OCI-LY3 (cell line): Measurements from ENCODE around the gene CACNB1.

ENCODE experiments used
- EZH2phosphoT487 ChIP-seq: fragments of 200-600 bp; shearing (Covaris generic); IDR thresholded peaks from 2 replicates; pipeline ENCODE4 v1.6.1; 2018; ENCODE audit warnings: antibody characterized with exemption, mixed run types, low read depth
- TF ChIP-seq, protein P1 (sequence below): fragments of 200-600, 300-600 bp; sonication (generic); IDR thresholded peaks from 2 replicates; pipeline ENCODE4 v1.5.1; 2014; ENCODE audit warnings: antibody characterized with exemption, low read length, low read depth

- TF ChIP-seq, protein P1, sequence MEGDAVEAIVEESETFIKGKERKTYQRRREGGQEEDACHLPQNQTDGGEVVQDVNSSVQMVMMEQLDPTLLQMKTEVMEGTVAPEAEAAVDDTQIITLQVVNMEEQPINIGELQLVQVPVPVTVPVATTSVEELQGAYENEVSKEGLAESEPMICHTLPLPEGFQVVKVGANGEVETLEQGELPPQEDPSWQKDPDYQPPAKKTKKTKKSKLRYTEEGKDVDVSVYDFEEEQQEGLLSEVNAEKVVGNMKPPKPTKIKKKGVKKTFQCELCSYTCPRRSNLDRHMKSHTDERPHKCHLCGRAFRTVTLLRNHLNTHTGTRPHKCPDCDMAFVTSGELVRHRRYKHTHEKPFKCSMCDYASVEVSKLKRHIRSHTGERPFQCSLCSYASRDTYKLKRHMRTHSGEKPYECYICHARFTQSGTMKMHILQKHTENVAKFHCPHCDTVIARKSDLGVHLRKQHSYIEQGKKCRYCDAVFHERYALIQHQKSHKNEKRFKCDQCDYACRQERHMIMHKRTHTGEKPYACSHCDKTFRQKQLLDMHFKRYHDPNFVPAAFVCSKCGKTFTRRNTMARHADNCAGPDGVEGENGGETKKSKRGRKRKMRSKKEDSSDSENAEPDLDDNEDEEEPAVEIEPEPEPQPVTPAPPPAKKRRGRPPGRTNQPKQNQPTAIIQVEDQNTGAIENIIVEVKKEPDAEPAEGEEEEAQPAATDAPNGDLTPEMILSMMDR: no peak
- no peak for TF ChIP-seq EZH2phosphoT487
These were observed 58.9 kb downstream of the CACNB1 start for GRCh38 chr17:39138431-39139160.
